Panc1 (cell line): ENCODE data around the gene DUOX1. TPM values are rescaled to one million over a fixed set of nuclear protein-coding genes. Genes with fewer than 3 reads are reported as not detected.
A peak's percentile ranks its signal among the peaks of the same experiment; 100 is the strongest.

Source experiments
- ATAC-seq: fragments of 200-7000 bp; cut with Tn5 transposase; 2 replicates; pipeline ENCODE4 v1.9.1; 2020; ENCODE audit warnings: mild to moderate bottlenecking, moderate library complexity
- BruUV-seq: library from RNA; stranded (reverse); fragments of 400-500 nt; replicated peaks from 2 replicates; lab custom pipeline; 2021; lab: Mats Ljungman, UMichigan
- CTCF ChIA-PET: fragments of 300-600 bp; sonication (Branson Sonifier 250); formaldehyde crosslinking; loops from one replicate; lab custom pipeline; 2022; ENCODE audit warnings: antibody characterized with exemption; lab: Charles Lee
- POLR2A ChIA-PET: fragments of 300-600 bp; sonication (Branson Sonifier 250); formaldehyde crosslinking; loops from one replicate; lab custom pipeline; 2022; ENCODE audit warnings: antibody characterized with exemption; lab: Charles Lee
- DNase-seq: peaks from one replicate; pipeline ENCODE4 v3.0.0-alpha.2; 2010; ENCODE audit warnings: low read depth, low spot score
- H3K27ac ChIP-seq: 2 replicates; pipeline ENCODE4 v1.5.1; 2011; ENCODE audit warnings: mild to moderate bottlenecking, low read length, inconsistent platforms
- H3K27me3 ChIP-seq: fragments of 200-500 bp; sonication (Bioruptor generic); 2 replicates; pipeline ENCODE4 v1.6.0; 2014; ENCODE audit warnings: low read length, inconsistent platforms; ENCODE audit not compliant: control insufficient read depth, insufficient read depth
- H3K36me3 ChIP-seq: fragments of 200-500 bp; sonication (Bioruptor generic); 2 replicates; pipeline ENCODE4 v1.5.1; 2014; ENCODE audit warnings: inconsistent platforms, mild to moderate bottlenecking, low read length, moderate library complexity; ENCODE audit not compliant: control insufficient read depth, insufficient read depth
- H3K4me1 ChIP-seq: 2 replicates; pipeline ENCODE4 v1.5.1; 2011; ENCODE audit warnings: inconsistent platforms, mild to moderate bottlenecking, low read length, moderate library complexity; ENCODE audit not compliant: control insufficient read depth, insufficient read depth
- H3K4me3 ChIP-seq, 2 experiments: 2 replicates each; pipeline ENCODE4 v1.5.1; 2011 to 2012; ENCODE audit warnings: low read depth in 2 of 2, low read length in 2 of 2, mild to moderate bottlenecking in 2 of 2, inconsistent platforms in 1 of 2, moderate library complexity in 1 of 2
- H3K9me3 ChIP-seq: fragments of 200-500 bp; sonication (Bioruptor generic); 2 replicates; pipeline ENCODE4 v1.5.1; 2014; ENCODE audit warnings: low read depth, mild to moderate bottlenecking, inconsistent platforms, low read length, moderate library complexity; ENCODE audit not compliant: control insufficient read depth, insufficient read depth
- POLR2AphosphoS5 ChIP-seq: IDR thresholded peaks from 2 replicates; pipeline ENCODE4 v1.6.1; 2012; ENCODE audit warnings: mild to moderate bottlenecking, low read depth, low read length, moderate library complexity
- REST ChIP-seq, 2 experiments: IDR thresholded peaks; 2 replicates each; pipeline ENCODE4 v1.6.1; 2011 to 2012; ENCODE audit warnings: low read depth in 2 of 2, control low read depth in 1 of 2, low read length in 1 of 2, mild to moderate bottlenecking in 1 of 2, moderate library complexity in 1 of 2; ENCODE audit not compliant: insufficient read depth in 1 of 2
- SIN3A ChIP-seq: IDR thresholded peaks from 2 replicates; pipeline ENCODE4 v1.6.1; 2012; ENCODE audit warnings: low read depth, mild to moderate bottlenecking, low read length, moderate library complexity, borderline replicate concordance; ENCODE audit not compliant: insufficient read depth
- TCF7L2 ChIP-seq: IDR thresholded peaks from 2 replicates; pipeline ENCODE4 v1.6.1; 2011; ENCODE audit warnings: mild to moderate bottlenecking, low read depth, low read length, inconsistent platforms
- in situ Hi-C: cut with HindIII; loops from 2 replicates; pipeline ENCODE4 v1.10.0; 2016; ENCODE audit warnings: low sequenced_read_pairs, low pct_unique_long_range_greater_than_20kb
- intact Hi-C: fragments of 100-400 bp; cut with micrococcal nuclease; formaldehyde crosslinking; loops from one replicate; pipeline ENCODE4 v1.10.0; 2022; ENCODE audit not compliant: unreplicated experiment
- total RNA-seq: library from RNA; stranded (reverse); gene quantifications from one replicate; pipeline ENCODE4 v1.2.1, GENCODE V29; 2021; ENCODE audit not compliant: unreplicated experiment
- TF ChIP-seq, protein P1 (sequence below): fragments of 450-650 bp; IDR thresholded peaks from 2 replicates; pipeline ENCODE4 v1.5.1; 2017; ENCODE audit warnings: mild to moderate bottlenecking

Gene DUOX1
- total RNA-seq, 1 experiment from 2014 or later = 0.31 TPM

DNA sequence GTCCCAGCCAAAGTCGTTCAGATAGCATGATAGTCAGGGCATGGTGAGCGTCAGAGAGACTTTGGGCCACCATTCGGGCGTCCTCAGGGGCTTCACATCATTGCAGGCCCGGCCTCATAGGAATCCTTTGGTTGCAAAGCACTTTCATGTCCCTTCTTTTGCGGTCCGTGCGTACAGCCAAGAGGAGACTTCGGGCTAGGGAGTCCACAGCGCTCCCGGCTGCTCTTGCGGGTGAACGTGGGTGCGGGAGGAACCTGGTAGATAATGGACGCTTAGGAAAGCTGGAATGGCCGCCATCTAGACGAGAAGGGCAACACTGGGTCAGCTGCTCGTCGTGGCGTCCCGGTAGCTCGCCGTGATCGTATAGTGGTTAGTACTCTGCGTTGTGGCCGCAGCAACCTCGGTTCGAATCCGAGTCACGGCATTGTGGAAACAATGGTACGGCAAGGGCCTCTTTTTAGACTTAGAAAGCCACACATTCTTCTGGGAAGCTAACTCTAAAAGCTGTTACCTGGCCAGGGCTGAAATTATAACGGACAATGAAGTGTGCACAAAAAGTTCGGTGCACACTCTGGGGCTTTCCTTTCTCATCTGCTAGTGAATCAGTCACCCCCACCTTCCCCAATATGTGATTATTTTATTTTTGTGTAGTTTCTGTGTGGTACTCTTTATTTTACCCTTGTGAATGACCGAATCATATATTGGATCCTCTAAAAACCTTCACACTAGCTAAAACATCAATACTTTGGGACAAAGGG lies 71.2 kb downstream of the DUOX1 start:
- intact Hi-C loops (loop anchor here (2.0 kb wide), 1 partner anchor 38 kb away; no protein-coding TSS in a partner anchor), in situ Hi-C loops (no loop called here)
- no TSS peak for BruUV-seq
- peak; percentile 73 for ATAC-seq
- H3K4me1 ChIP-seq = peaks cover 6% of the 10 kb centered on the region
- no peaks in the 10 kb centered on the region for H3K9me3 ChIP-seq
- H3K36me3 ChIP-seq = no peaks in the 10 kb centered on the region
- ChIA-PET CTCF (interaction anchor here (0.6 kb wide), 1 partner anchor 312 kb away, joined by 7 read pairs; no protein-coding TSS in a partner anchor), POLR2A (no interaction called here)
- peak overlapping the region; percentile 86 to 100 for H3K4me3 ChIP-seq
- peak overlapping the region; percentile 90 for H3K27ac ChIP-seq
- no peaks in the 10 kb centered on the region for H3K27me3 ChIP-seq
- TF ChIP-seq, protein P1, sequence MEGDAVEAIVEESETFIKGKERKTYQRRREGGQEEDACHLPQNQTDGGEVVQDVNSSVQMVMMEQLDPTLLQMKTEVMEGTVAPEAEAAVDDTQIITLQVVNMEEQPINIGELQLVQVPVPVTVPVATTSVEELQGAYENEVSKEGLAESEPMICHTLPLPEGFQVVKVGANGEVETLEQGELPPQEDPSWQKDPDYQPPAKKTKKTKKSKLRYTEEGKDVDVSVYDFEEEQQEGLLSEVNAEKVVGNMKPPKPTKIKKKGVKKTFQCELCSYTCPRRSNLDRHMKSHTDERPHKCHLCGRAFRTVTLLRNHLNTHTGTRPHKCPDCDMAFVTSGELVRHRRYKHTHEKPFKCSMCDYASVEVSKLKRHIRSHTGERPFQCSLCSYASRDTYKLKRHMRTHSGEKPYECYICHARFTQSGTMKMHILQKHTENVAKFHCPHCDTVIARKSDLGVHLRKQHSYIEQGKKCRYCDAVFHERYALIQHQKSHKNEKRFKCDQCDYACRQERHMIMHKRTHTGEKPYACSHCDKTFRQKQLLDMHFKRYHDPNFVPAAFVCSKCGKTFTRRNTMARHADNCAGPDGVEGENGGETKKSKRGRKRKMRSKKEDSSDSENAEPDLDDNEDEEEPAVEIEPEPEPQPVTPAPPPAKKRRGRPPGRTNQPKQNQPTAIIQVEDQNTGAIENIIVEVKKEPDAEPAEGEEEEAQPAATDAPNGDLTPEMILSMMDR = no peak
- no peak for TF ChIP-seq TCF7L2
- no peak; the same call in 1 of the 2 replicates for TF ChIP-seq POLR2AphosphoS5
- TF ChIP-seq SIN3A = no peak
- no peak for TF ChIP-seq REST (IDR thresholded peaks at IDR 0.05; ENCODE audit: insufficient read depth in 1 of 2, low read depth in 2 of 2, low read length in 1 of 2)
- DNase-seq = peak; percentile 88

GRCh38 chr15:45201557-45201859 lies 71.7 kb downstream of the DUOX1 start:
- DNase-seq (no peak), ATAC-seq (no peak)
- Histone ChIP-seq H3K4me1 (peaks cover 6% of the 10 kb centered on the region), H3K36me3 (no peaks in the 10 kb centered on the region), H3K4me3 (peak overlapping the region; percentile 86 to 100; a peak in 2 of 4 replicates), H3K9me3 (no peaks in the 10 kb centered on the region), H3K27me3 (no peaks in the 10 kb centered on the region), H3K27ac (peak overlapping the region; percentile 39; the same call in 1 of the 2 replicates)
- intact Hi-C loops (loop anchor here (2.0 kb wide), 1 partner anchor 39 kb away; no protein-coding TSS in a partner anchor), in situ Hi-C loops (no loop called here)
- no TSS peak for BruUV-seq
- TF ChIP-seq REST (IDR thresholded peaks at IDR 0.05; ENCODE audit: insufficient read depth in 1 of 2, low read depth in 2 of 2, low read length in 1 of 2) = no peak
- CTCF ChIA-PET = interaction anchor here (0.6 kb wide), 1 partner anchor 175 kb away, joined by 3 read pairs; no protein-coding TSS in a partner anchor
- POLR2A ChIA-PET = no interaction called here
